ENCODE results near the gene TAF9B.
"Not testable (repeated sequence)": the region's sequence is repeated elsewhere in the genome, so short reads cannot be mapped to it uniquely, and the experiment has no call there.

The TAF9B gene

DNA sequence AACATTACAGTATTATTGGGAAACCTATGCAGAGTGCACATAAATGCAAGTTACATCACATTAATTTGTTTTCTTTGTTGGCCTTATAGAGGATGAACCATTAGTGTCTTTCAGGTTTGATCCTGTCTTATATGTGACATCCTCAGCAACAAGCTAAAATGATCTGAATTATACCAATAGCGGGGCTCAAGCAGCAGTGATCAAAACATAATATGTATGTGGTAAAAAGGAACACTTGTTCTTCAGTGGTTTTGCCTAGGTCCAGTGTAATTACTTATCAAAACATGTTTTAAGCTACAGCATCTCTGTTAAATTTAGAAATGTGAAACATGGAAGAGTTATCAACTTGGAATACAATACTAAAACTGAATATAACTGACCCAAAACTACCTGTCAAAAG is 9.1 kb downstream of the TAF9B start:
- no peak for DNase-seq
- Mint-ChIP-seq H3K27ac (peak overlapping the region in 1 of 2 donors; percentile 60), H3K27me3 (no peaks in the 10 kb centered on the region), H3K4me3 (no peak overlapping the region), H3K36me3 (ENCODE audit: insufficient read depth) (peaks cover 41% of the 10 kb centered on the region), H3K9me3 (no peaks in the 10 kb centered on the region), H3K4me1 (ENCODE audit: low read depth in 2 of 2) (peaks cover under 1 to 8% of the 10 kb centered on the region in 2 donors)
- no peak for ATAC-seq (replicated peaks)

DNA sequence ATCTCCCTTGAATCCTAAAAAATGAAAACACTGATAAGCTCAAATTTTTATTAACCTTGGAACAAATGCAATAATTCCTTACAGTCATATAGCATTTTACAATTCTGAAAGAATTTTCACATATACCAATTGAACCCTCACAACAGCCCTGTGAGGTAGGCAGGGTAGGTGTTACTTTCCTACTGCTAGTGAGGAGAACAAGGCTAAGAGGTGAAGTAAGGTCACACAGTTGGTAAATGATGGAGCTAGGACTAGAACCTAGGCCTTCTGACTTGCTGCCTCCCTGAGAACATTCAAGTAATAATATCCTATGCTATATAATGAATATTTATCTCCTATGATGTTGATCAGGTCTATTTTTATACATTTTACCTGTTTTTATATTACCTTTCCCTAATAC is 9.7 kb downstream of the TAF9B start:
- H3K4me3 Mint-ChIP-seq: no peak overlapping the region
- H3K27me3 Mint-ChIP-seq: no peaks in the 10 kb centered on the region
- no peaks in the 10 kb centered on the region for H3K9me3 Mint-ChIP-seq
- peak overlapping the region in 1 of 2 donors; percentile 60 for H3K27ac Mint-ChIP-seq
- no peak for ATAC-seq (replicated peaks)
- DNase-seq: no peak
- peaks cover 2 to 8% of the 10 kb centered on the region in 2 donors for H3K4me1 Mint-ChIP-seq (ENCODE audit: low read depth in 2 of 2)
- peaks cover 48% of the 10 kb centered on the region for H3K36me3 Mint-ChIP-seq (ENCODE audit: insufficient read depth)

DNA sequence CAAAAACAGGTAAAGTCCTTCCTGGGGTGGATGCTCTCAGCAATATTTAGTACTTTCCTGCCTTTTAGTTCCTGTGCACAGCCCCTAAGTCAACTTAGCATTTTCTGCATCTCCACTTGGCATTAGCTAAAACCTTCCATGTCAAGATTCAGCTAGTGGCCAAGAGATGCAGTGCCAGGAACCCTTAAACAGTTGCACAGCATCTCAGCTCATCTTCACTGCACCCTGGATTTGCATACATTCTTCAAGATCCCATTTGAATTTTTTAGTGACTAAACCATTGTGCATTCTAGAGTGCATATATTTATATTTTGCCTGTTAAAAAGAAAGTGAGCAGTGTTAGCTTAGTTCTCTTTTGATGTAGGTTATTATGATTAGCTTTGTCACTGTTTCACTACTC is 13.7 kb downstream of the TAF9B start:
- H3K4me3 Mint-ChIP-seq; H3K27me3 Mint-ChIP-seq; ATAC-seq (replicated peaks); H3K9me3 Mint-ChIP-seq; DNase-seq: not testable (repeated sequence)
- Mint-ChIP-seq H3K4me1 (ENCODE audit: low read depth in 2 of 2) (peaks cover 4 to 10% of the 10 kb centered on the region in 2 donors), H3K36me3 (ENCODE audit: insufficient read depth) (peaks cover 83% of the 10 kb centered on the region), H3K27ac (peak overlapping the region in 1 of 2 donors; percentile 54)

DNA sequence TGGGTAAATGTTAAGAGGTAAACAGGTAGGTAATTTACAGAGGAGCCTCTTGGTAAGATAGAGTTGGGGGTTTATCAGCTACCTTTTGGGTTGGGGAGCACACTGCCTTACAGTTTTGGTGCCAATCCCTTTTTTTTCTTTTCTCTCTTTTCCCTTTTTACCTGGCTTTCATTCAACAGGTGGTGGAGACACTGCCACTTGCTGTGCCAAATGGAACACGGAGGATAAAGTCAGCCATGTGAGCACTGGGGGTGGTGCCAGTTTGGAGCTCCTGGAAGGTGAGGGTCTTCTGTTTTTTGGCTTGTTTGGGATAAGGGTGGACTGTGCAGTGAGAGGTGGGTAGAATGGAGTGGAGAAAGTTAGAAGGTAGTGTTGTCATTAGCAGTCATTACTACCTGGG is 14.3 kb downstream of the TAF9B start:
- Mint-ChIP-seq H3K36me3 (ENCODE audit: insufficient read depth) (peaks cover 83% of the 10 kb centered on the region), H3K27me3 (no peaks in the 10 kb centered on the region), H3K4me1 (ENCODE audit: low read depth in 2 of 2) (peaks cover 4 to 10% of the 10 kb centered on the region in 2 donors), H3K9me3 (no peaks in the 10 kb centered on the region), H3K4me3 (no peak overlapping the region), H3K27ac (peak overlapping the region in 1 of 2 donors; percentile 54)
- no peak for ATAC-seq (replicated peaks)
- DNase-seq: no peak

DNA sequence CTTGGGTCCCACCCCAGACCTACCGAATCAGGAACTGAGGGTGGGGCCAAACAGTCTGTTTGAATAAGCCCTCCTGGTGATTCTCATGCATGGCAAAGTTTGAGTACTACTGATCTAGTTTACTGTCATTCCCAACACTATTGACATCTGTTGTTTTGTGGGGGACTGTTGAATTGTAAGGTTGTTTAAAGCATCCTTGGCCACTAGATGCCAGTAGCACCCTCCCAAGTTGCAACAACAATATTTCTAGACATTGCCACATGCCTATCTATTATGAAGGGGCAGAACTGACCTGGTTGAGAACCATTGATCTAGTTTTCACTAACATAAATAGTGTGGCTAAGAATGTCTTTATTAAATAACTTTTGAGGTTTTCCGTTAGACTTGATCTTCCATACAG is 15.1 kb downstream of the TAF9B start:
- ATAC-seq (replicated peaks): peak; percentile 37
- H3K27me3 Mint-ChIP-seq: no peaks in the 10 kb centered on the region
- no peak overlapping the region for H3K4me3 Mint-ChIP-seq
- no peaks in the 10 kb centered on the region for H3K9me3 Mint-ChIP-seq
- peaks cover 88% of the 10 kb centered on the region for H3K36me3 Mint-ChIP-seq (ENCODE audit: insufficient read depth)
- H3K27ac Mint-ChIP-seq: no peak overlapping the region
- no peak for DNase-seq
- peaks cover 4 to 13% of the 10 kb centered on the region in 2 donors for H3K4me1 Mint-ChIP-seq (ENCODE audit: low read depth in 2 of 2)

DNA sequence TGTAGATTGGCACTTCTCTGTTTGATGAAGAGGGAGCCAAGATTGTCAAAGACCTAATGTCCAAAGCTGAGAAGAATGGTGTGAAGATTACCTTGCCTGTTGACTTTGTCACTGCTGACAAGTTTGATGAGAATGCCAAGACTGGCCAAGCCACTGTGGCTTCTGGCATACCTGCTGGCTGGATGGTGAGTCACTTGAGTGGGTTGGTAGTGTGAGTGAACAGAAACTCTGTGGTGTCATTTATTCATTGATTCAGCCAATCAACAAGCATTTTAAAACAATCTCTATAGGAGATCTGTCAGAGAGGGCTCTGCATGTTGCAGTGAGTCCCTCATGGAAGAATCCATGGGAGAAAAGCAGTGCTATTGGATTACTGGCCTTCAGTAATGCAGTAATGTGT is 16.3 kb downstream of the TAF9B start:
- Mint-ChIP-seq H3K27ac (no peak overlapping the region), H3K4me3 (no peak overlapping the region), H3K27me3 (no peaks in the 10 kb centered on the region), H3K4me1 (ENCODE audit: low read depth in 2 of 2) (peaks cover 5 to 11% of the 10 kb centered on the region in 2 donors), H3K9me3 (no peaks in the 10 kb centered on the region), H3K36me3 (ENCODE audit: insufficient read depth) (peaks cover 92% of the 10 kb centered on the region)
- DNase-seq (no peak), ATAC-seq (replicated peaks) (no peak)

DNA sequence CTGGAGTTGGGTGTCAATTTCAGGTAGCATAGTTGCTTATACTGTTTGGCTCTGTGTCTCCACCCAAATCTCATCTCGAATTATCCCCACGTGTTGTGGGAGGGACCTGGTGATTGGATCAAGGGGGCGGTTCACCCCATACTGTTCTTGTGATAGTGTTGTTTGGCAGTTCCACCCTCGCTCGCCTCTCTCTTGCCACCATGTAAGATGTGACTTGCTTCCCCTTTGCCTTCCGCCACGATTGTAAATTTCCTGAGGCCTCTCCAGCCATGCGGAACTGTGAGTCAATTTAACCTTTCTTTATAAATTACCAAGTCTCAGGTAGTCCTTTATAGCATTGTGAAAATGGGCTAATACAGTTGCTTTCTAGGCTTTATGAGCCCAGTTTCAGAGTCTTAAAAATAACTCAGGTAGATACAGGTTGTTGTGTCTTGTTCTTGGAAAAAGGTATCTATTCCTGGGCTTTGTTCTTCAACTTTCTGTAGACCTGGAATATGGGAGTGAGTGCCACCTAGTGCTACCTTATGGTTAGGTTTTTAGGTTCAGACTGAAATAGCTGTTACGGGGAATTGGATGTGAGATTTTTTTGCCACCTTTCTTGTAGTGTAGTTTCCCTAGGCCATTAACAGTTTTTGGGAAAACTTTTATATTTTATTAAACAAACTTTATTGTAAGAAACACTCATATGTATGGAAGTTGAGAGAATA is 19.8 kb downstream of the TAF9B start:
- H3K27ac Mint-ChIP-seq: peak overlapping the region; percentile 56 to 71

DNA sequence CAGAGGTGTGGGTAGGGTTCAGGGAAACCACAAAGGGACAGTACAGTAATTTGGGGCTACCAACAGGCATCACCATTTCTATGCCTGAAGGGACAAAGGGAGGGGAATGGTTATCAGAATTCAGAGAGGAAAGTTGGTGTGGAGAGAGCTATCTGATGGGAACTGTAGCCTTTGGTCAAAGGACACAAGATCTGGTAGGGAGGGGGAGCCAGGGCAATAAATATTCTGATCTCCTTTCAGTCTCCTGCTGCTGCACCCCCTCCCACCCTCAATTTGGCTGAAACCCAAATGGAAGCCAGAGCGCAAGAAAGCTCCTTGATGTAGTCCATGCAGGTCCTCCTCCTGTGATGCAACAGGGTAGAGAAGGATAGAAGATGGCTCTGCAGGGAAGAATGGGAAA is 20.8 kb downstream of the TAF9B start:
- Mint-ChIP-seq H3K9me3 (no peaks in the 10 kb centered on the region), H3K36me3 (ENCODE audit: insufficient read depth) (peaks cover 87% of the 10 kb centered on the region), H3K4me1 (ENCODE audit: low read depth in 2 of 2) (peaks cover 11 to 15% of the 10 kb centered on the region in 2 donors), H3K4me3 (no peak overlapping the region), H3K27me3 (no peaks in the 10 kb centered on the region), H3K27ac (peak overlapping the region; percentile 56 to 69)
- ATAC-seq (replicated peaks): no peak
- no peak for DNase-seq

More for the DNA sequence above, 19.8 kb downstream of the TAF9B start:
- H3K9me3 Mint-ChIP-seq: no peaks in the 10 kb centered on the region
- ATAC-seq (replicated peaks) (peak; percentile 36), DNase-seq (no peak)
- H3K27me3 Mint-ChIP-seq: no peaks in the 10 kb centered on the region
- H3K4me1 Mint-ChIP-seq (ENCODE audit: low read depth in 2 of 2): peaks cover 12 to 15% of the 10 kb centered on the region in 2 donors
- no peak overlapping the region for H3K4me3 Mint-ChIP-seq
- peaks cover 91% of the 10 kb centered on the region for H3K36me3 Mint-ChIP-seq (ENCODE audit: insufficient read depth)

DNA sequence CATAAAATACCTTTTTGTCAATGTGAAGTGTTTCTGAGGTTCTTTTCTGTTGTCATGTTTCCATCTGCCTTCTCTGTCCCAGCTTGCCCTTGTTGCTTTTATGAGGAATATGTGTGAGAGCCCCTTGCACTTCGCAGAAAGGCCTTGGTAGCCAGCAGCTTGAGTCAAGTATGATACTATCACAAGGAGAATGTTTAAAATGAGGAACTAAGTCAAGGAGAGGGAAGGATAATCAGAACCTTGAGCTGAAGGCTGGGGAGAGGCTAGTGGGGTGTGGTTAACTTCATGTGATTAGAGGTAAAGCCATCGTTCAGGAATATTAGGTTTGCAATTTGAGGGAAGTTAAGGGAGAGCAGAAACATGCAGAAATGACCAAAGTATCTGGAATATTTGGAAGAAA is 22.7 kb downstream of the TAF9B start:
- no peaks in the 10 kb centered on the region for H3K9me3 Mint-ChIP-seq
- H3K36me3 Mint-ChIP-seq (ENCODE audit: insufficient read depth): peaks cover 87% of the 10 kb centered on the region
- no peak overlapping the region for H3K4me3 Mint-ChIP-seq
- no peak for ATAC-seq (replicated peaks)
- H3K27me3 Mint-ChIP-seq: no peaks in the 10 kb centered on the region
- DNase-seq: no peak
- peak overlapping the region in 1 of 2 donors; percentile 88 for H3K27ac Mint-ChIP-seq
- peaks cover 8 to 17% of the 10 kb centered on the region in 2 donors for H3K4me1 Mint-ChIP-seq (ENCODE audit: low read depth in 2 of 2)

DNA sequence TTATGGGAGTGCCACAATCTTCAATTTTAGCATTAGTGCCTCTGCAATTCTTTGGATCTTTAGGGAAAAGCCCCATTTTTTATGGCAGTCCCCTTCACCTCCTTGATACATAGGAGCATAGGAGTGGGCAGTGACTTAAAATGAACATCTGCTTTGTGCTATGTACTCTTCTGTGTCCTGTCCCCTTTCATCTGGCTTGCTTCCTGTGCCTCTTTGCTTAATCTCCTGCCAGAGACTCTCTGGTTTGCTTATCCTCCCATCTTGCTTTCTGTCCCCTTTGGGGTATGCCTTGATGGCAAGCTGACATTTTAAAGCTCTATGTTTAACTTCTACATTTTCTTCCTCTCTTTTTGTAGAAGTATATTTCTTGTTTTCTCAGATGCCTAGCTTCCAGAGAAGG is 23.1 kb downstream of the TAF9B start:
- Mint-ChIP-seq H3K4me1 (ENCODE audit: low read depth in 2 of 2) (peaks cover 8 to 17% of the 10 kb centered on the region in 2 donors), H3K27ac (peak overlapping the region in 1 of 2 donors; percentile 88), H3K36me3 (ENCODE audit: insufficient read depth) (peaks cover 87% of the 10 kb centered on the region), H3K9me3 (no peaks in the 10 kb centered on the region), H3K4me3 (no peak overlapping the region), H3K27me3 (no peaks in the 10 kb centered on the region)
- DNase-seq (no peak), ATAC-seq (replicated peaks) (no peak)

DNA sequence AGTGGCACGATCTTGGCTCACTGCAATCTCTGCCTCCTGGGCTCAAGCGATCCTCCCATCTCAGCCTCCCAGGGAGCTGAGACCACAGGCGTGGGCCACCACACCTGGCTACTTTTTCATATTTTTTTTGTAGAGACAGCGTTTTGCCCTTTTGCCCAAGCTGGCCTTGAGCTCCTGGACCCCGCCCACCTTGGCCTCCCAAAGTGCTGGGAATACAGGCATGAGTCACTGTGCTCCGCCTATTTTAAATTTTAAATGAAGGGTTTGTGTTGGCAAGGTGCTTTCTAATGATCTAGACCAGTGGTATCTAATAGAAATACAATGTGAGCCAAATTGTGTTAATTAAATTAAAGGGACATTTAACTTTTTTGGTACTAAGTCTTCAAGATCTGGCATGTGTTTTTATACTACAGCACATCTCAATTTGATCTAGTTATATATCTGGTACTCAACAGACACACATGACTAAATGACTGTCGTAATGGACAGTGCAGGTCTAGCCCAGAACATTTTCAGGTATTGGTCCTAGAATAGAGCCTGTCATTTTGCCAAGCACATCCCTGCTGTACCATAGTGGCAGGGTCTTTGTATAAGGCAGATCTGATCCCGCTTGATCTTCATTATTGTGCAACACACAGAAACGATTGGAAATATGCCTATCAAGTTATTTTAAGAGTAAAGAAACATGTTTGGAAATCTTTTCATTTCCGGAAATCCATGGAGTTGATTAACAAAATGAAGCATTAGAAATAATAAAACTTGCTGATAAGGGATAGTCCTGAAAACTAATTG is 28.1 kb downstream of the TAF9B start:
- peaks cover 68% of the 10 kb centered on the region for H3K36me3 Mint-ChIP-seq (ENCODE audit: insufficient read depth)
- no peaks in the 10 kb centered on the region for H3K9me3 Mint-ChIP-seq
- peak overlapping the region in 1 of 2 donors; percentile 41 for H3K27ac Mint-ChIP-seq
- ATAC-seq (replicated peaks) (no peak), DNase-seq (no peak)
- H3K4me1 Mint-ChIP-seq (ENCODE audit: low read depth in 2 of 2): peaks cover 23 to 28% of the 10 kb centered on the region in 2 donors
- H3K27me3 Mint-ChIP-seq: no peaks in the 10 kb centered on the region
- no peak overlapping the region for H3K4me3 Mint-ChIP-seq

DNA sequence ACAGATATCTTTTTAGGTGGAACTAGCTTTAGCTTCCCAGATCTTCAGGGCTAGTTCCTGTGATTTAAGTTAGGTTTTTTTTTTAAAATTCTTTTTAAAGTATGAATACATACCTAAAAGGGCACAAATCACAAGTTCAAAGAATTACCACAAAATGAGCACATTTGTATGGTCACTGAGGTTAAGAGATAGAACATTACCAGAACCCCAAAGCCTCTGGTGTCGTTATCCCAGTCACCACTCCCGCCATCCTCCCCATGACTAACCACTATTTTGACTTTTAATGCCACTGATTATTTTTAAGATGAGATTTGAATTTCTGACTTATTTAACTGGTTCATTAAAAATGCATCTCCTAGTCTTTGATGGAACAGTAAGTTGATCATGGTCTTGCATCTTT is 30.0 kb downstream of the TAF9B start:
- no peaks in the 10 kb centered on the region for H3K9me3 Mint-ChIP-seq
- H3K36me3 Mint-ChIP-seq (ENCODE audit: insufficient read depth): peaks cover 64% of the 10 kb centered on the region
- peak overlapping the region; percentile 36 to 88 for H3K4me3 Mint-ChIP-seq
- H3K27me3 Mint-ChIP-seq: no peaks in the 10 kb centered on the region
- ATAC-seq (replicated peaks) (peak; percentile 28), DNase-seq (no peak)
- no peak overlapping the region for H3K27ac Mint-ChIP-seq
- peaks cover 31 to 38% of the 10 kb centered on the region in 2 donors for H3K4me1 Mint-ChIP-seq (ENCODE audit: low read depth in 2 of 2)

DNA sequence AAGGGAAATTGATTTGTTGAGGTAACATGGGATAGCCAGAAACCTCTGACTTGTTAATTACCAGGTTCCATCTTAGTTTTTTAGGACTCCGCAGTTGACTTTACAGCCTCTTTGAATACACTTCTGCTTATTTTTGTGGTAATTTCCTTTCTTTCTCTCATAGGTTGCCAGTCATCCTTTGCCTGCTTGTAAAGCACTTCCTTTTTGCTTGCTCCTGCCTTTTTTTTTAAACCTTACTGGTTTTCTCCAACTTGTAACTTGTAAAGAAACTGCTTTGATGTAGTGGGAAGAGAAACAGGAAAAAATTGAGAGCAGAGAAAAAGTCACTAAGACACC is 32.8 kb downstream of the TAF9B start:
- peaks cover 33 to 42% of the 10 kb centered on the region in 2 donors for H3K4me1 Mint-ChIP-seq (ENCODE audit: low read depth in 2 of 2)
- peaks cover 48% of the 10 kb centered on the region for H3K36me3 Mint-ChIP-seq (ENCODE audit: insufficient read depth)
- no peak for DNase-seq
- H3K27ac Mint-ChIP-seq: peak overlapping the region; percentile 65 to 95
- no peaks in the 10 kb centered on the region for H3K27me3 Mint-ChIP-seq
- peak overlapping the region; percentile 88 for H3K4me3 Mint-ChIP-seq
- no peaks in the 10 kb centered on the region for H3K9me3 Mint-ChIP-seq
- ATAC-seq (replicated peaks): no peak
